Psoas muscle (tissue), 8 donors: Measurements from ENCODE around the gene DCHS2. TPM values are rescaled to one million over a fixed set of nuclear protein-coding genes. Genes with fewer than 3 reads are reported as not detected.
"Not testable (repeated sequence)": the region's sequence is repeated elsewhere in the genome, so short reads cannot be mapped to it uniquely, and the experiment has no call there.

Experiments
- ATAC-seq, 4 donors: fragments of 200-7000 bp; cut with Tn5 transposase; one replicate each; pipeline ENCODE4 v1.9.1; 2020; ENCODE audit warnings: moderate library complexity in 3 of 4, mild to moderate bottlenecking in 2 of 4
- DNase-seq, 2 donors: peaks; one replicate each; pipeline ENCODE4 v3.0.0-alpha.2; 2020
- H3K27ac ChIP-seq: fragments of 200-600 bp; one replicate; pipeline ENCODE4 v1.8.0; 2022
- H3K27me3 ChIP-seq, 3 donors: fragments of 200-600 bp in 1 of 3; one replicate each; pipeline versions ENCODE4 v1.6.1 to v1.8.0; 2013 to 2022; ENCODE audit warnings: low read length in 2 of 3, mild to moderate bottlenecking in 2 of 3, moderate library complexity in 1 of 3; ENCODE audit not compliant: insufficient read depth in 3 of 3
- H3K36me3 ChIP-seq, 2 donors: fragments of 200-600 bp in 1 of 2; one replicate each; pipeline versions ENCODE4 v1.6.1 to v1.8.0; 2013 to 2022; ENCODE audit warnings: low read depth in 1 of 2, mild to moderate bottlenecking in 1 of 2, moderate library complexity in 1 of 2; ENCODE audit not compliant: insufficient read depth in 1 of 2
- H3K4me1 ChIP-seq: fragments of 200-600 bp; one replicate; pipeline ENCODE4 v1.8.0; 2022
- H3K4me3 ChIP-seq: fragments of 200-600 bp; one replicate; pipeline ENCODE4 v1.8.0; 2022; ENCODE audit warnings: mild to moderate bottlenecking
- H3K9me3 ChIP-seq: fragments of 200-600 bp; one replicate; pipeline ENCODE4 v1.8.0; 2022
- WGBS, 3 donors: extraction: QIAGEN DNeasy Blood & Tissue Kit; methylation state at CpG; one replicate each; pipeline versions ENCODE4 v1.1.6 to v1.1.7; 2013; 5-methylcytosine and 5-hydroxymethylcytosine counted together
- intact Hi-C, 2 donors: fragments of 100-400 bp; cut with DNase I; formaldehyde crosslinking; loops; one replicate each; pipeline versions ENCODE4 v1.11.0 to v1.14.2; 2022
- polyA plus RNA-seq, 3 donors: library from polyadenylated mRNA; stranded (reverse); fragments of 200-250 nt; gene quantifications; one replicate each; pipeline ENCODE4 v1.2.3, GENCODE V29; 2013
- total RNA-seq, 4 donors: library from RNA; stranded (reverse); fragmentation: NEBNext Ultra II Directional in 2 of 4; extraction: Animal tissue kit (Norgen Biotek cat#: 25700) in 2 of 4; gene quantifications; one replicate each; pipeline versions ENCODE4 v1.2.1 to v1.2.4, GENCODE V29; 2021 to 2023
- TF ChIP-seq, protein P1 (sequence below): fragments of 200-600 bp; IDR thresholded peaks from one replicate; pipeline ENCODE4 v1.8.0; 2022; ENCODE audit warnings: antibody characterized with exemption
- donor health status: healthy with polysubstance abuse.
- donor health status: DM: no; HTN: no; CAD: no; lungs with moderate emphysema.
- donor health status: Bipolar disorder and iron deficiency.
- donor health status: healthy.
- donor health status: DM: yes; HTN: yes; CAD: no.
- donor health status: DM: no; HTN: no; CAD: no.
- donor health status: DM: no; HTN: no; CAD: no.
- donor health status: DM: yes; HTN: yes; CAD: no.

DCHS2 gene
- total and polyA plus RNA-seq, 7 donors, result 0.01 to 0.84 (median 0.16) TPM; not detected in 1

- H3K36me3 ChIP-seq, result no peaks in the 10 kb centered on the region
- no peak for ATAC-seq
- H3K9me3 ChIP-seq, result peaks cover 12% of the 10 kb centered on the region
- no peaks in the 10 kb centered on the region for H3K4me1 ChIP-seq
- H3K4me3 ChIP-seq, result no peak overlapping the region
- H3K27me3 ChIP-seq, result no peaks in the 10 kb centered on the region
- no peak overlapping the region for H3K27ac ChIP-seq
- intact Hi-C loops, result no loop called here
- no peak for DNase-seq
- TF ChIP-seq, protein P1, sequence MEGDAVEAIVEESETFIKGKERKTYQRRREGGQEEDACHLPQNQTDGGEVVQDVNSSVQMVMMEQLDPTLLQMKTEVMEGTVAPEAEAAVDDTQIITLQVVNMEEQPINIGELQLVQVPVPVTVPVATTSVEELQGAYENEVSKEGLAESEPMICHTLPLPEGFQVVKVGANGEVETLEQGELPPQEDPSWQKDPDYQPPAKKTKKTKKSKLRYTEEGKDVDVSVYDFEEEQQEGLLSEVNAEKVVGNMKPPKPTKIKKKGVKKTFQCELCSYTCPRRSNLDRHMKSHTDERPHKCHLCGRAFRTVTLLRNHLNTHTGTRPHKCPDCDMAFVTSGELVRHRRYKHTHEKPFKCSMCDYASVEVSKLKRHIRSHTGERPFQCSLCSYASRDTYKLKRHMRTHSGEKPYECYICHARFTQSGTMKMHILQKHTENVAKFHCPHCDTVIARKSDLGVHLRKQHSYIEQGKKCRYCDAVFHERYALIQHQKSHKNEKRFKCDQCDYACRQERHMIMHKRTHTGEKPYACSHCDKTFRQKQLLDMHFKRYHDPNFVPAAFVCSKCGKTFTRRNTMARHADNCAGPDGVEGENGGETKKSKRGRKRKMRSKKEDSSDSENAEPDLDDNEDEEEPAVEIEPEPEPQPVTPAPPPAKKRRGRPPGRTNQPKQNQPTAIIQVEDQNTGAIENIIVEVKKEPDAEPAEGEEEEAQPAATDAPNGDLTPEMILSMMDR, result no peak
Observed at GRCh38 chr4:154218051-154218450, 273.5 kb downstream of the DCHS2 start.

- H3K4me1 ChIP-seq, DNase-seq, H3K4me3 ChIP-seq, H3K27me3 ChIP-seq, intact Hi-C loops, H3K36me3 ChIP-seq, ATAC-seq, H3K9me3 ChIP-seq, H3K27ac ChIP-seq: not testable (repeated sequence)
- 78 to 79% (median 79%) methylated on average over 13 of the region's 13 CpGs for WGBS, 3 donors
Observed at GRCh38 chr4:154217384-154217783, 274.2 kb downstream of the DCHS2 start.

GRCh38 chr4:154211506-154211905, 280.1 kb downstream of the DCHS2 start:
- no peaks in the 10 kb centered on the region for H3K36me3 ChIP-seq
- DNase-seq (no peak), ATAC-seq (no peak)
- H3K27me3 ChIP-seq, result no peaks in the 10 kb centered on the region
- no peaks in the 10 kb centered on the region for H3K9me3 ChIP-seq
- H3K4me3 ChIP-seq, result no peak overlapping the region
- no peaks in the 10 kb centered on the region for H3K4me1 ChIP-seq
- TF ChIP-seq, protein P1, result no peak
- WGBS, 3 donors, result 77 to 83% (median 79%) methylated on average over 1 of the region's 1 CpG
- H3K27ac ChIP-seq, result no peak overlapping the region
- intact Hi-C loops, result no loop called here

- intact Hi-C loops, result no loop called here
- no peak for DNase-seq
- no peak for ATAC-seq
- Histone ChIP-seq H3K27me3 (no peaks in the 10 kb centered on the region), H3K9me3 (no peaks in the 10 kb centered on the region), H3K4me1 (no peaks in the 10 kb centered on the region), H3K36me3 (no peaks in the 10 kb centered on the region), H3K4me3 (no peak overlapping the region), H3K27ac (no peak overlapping the region)
- 53 to 69% (median 61%) methylated on average over 5 of the region's 5 CpGs for WGBS, 3 donors
- TF ChIP-seq, protein P1, result no peak
Observed at GRCh38 chr4:154208424-154208823, 283.2 kb downstream of the DCHS2 start.

DNA sequence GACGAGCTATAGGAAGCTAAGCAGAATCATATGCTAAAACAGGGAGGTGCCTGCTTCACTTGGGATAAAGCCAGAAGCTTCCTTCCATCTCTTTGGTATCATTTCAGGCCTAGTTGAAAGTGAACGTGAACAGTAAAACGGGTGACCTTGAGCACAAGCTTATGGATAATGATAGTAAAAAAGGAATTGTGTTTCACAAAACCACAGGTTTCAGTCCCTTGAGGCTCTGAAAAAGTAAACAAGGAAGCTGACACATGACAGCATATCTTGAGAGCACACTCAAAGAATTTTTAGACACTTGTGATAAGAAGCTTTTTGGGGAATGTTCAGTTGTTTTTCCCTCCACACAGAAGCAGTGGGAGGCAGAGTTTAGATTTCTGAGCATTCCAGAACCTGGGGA, 286.1 kb downstream of the DCHS2 start:
- Histone ChIP-seq H3K4me1 (no peaks in the 10 kb centered on the region), H3K9me3 (no peaks in the 10 kb centered on the region), H3K27ac (no peak overlapping the region), H3K27me3 (no peaks in the 10 kb centered on the region), H3K36me3 (no peaks in the 10 kb centered on the region), H3K4me3 (no peak overlapping the region)
- DNase-seq (no peak), ATAC-seq (no peak)
- WGBS, 3 donors, result 61 to 68% (median 65%) methylated on average over 3 of the region's 3 CpGs
- TF ChIP-seq, protein P1, result no peak
- intact Hi-C loops, result no loop called here
